Raji (cell line): ENCODE results near the gene RFTN1.

Experiments
- POLR2A ChIP-seq: IDR thresholded peaks from 2 replicates; pipeline ENCODE4 v1.6.1; 2011; ENCODE audit warnings: low read depth, low read length, control low read depth; ENCODE audit not compliant: insufficient read depth

The RFTN1 gene

DNA sequence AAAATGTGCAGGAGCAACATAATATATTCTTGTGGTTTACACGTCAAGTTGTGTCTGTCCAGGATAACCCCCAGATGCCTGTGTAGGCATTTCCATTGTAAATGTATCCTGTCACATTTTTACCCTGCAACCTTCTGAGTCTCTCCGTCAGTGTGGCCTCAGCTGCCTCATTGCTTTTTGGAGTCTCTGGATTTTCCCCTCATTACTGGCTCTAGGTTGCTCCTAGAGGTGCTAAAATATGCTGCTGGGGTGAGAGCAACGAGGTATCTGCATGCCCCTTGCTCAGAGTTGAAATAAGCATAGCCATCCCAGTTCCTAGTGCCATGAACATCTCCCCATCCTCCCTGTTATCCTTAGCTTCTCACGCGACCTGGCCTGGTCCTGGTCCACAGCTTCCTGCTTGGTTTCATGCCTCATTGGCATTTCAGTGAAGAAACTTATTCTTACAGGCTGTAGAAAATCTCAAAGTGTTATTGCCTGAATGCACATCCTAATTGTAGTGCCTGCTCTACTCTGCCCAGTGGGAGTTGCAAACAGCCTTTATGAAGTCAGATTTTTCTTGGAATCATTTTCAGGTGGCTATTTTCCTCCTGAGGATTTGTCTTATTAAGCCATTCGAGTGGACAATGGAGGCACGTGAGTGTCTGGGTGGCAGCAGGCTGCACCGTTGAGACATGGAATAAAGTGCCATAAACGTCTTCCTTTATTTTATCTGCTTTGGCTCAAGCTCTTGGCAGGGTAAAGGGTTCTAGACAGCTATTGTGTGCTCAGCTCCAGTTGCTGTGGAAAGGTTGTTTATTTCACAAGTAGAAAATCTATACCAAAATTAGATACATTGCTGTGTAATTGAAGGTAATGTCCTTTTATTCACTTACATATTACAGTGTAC, 215.3 kb downstream of the RFTN1 start:
- TF ChIP-seq POLR2A: no peak

DNA sequence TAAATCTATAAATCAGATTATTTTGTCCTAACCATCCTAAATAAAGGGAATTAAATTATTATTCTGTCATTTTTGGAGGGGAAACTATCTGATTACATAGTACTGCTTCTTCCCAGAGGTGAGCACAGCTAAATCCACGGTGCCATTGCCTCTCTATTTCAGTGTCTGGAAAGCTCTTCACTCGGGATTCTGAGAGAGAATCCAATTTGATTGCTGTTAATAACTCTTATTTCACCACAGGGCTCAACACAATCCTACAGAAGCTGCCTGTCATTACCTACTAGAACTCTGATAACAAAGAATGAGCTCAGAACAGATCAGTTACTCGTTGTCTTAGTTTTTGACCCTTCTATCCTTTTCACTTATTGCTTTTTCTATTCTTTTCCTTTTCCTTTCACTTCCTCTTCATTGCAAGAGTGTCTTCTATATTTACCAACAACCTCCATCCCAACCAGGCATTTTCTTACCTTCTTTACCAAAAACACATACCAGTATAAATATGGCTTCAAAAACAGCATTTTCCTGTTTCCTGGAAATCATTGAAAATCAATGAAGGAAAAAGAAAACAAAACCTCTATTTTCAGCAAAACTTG, 218.1 kb downstream of the RFTN1 start:
- TF ChIP-seq POLR2A: no peak

- TF ChIP-seq POLR2A: no peak
These were observed 218.7 kb downstream of the RFTN1 start for GRCh38 chr3:16294844-16295243.

DNA sequence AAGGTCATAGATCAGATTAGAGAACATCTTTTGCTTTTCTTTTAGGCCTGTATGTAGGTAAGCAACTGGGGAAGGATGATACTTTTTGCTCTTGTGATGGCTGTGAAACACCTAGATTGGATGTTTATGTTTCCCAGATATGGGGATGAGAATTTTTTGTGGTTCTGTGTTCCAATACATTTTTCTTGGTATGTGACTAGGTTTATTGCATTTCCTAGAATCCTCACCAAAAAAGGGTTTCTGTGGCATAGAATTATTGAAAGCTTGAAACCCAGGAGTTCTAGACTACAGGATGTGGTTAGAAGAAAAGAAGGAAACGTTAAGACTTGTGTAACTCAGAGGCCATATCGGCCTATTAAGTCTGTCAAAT, 222.7 kb downstream of the RFTN1 start:
- no peak for TF ChIP-seq POLR2A

- no peak for TF ChIP-seq POLR2A
These were observed 223.3 kb downstream of the RFTN1 start for GRCh38 chr3:16290007-16290826.

DNA sequence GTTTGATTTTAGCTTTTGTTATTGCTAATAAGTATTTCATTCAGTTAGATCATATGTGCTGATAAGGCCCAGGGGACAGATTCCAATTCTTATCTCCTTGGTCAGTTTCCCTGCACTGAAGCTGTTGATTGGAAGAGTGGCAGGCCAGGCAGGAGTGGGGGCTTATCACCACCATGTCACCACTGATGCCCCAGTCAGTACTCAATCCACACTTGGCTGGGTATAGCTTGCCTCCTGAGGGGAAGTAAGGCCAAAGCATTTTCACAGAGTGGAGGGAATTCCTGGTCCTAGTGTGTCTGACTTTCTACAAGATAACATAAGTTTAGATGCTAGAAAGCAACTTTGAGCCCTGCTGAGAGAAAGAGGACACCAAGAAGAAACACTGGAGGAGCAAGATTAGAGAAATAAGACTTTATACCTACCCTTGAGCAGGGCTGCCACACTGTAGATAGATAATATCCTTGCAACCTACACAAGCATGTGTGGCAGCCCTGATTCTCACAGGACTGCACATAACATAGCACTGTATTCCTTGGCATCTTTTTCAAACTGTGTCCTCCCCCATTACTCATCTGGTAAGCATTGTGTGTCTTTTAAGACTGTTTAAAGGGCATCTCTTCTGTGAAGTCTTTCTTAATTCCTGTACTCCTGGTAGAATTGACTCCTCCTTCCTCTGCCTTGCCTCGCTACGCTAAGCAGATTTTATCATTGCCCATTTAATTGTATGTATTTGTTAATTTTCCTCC, 224.2 kb downstream of the RFTN1 start:
- TF ChIP-seq POLR2A: no peak

GRCh38 chr3:16288664-16289063, 224.8 kb downstream of the RFTN1 start:
- TF ChIP-seq POLR2A: no peak

DNA sequence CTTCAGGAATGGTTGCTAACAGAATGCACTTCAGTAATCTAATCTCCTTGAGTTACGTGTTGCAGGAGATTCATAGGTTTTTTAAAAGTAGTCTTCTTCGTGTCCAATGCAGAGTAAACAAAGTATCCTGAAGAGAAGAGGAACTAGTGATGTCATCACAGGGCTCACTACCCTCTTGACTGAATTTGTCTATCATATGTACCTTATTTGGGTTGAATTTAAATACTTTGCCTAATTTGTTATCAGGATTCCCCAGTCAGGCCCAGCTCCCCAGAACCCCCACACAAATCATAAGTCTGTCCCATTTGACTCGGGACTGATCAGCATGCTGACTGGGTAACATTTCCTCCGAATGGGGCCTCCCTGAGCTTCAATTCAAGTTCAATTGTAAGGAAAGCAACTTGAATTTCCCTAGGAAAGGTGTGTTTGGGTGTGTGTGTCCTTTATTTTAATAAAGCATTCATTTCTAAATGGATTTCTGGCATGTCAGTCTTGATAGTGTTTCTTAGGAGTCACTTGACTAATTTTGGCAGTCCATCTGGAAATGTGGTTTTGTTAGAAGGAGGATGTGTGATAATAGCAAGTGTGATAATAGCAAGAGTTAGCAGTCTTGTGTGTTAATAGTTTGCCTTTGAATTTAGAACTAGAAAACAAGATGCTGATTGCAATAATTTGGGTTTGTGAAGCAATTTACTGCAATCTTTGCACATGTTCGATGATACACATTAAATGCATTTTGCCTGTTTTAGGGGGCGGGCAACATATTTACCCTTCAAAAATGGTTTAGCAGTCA, 226.6 kb downstream of the RFTN1 start:
- TF ChIP-seq POLR2A: no peak

DNA sequence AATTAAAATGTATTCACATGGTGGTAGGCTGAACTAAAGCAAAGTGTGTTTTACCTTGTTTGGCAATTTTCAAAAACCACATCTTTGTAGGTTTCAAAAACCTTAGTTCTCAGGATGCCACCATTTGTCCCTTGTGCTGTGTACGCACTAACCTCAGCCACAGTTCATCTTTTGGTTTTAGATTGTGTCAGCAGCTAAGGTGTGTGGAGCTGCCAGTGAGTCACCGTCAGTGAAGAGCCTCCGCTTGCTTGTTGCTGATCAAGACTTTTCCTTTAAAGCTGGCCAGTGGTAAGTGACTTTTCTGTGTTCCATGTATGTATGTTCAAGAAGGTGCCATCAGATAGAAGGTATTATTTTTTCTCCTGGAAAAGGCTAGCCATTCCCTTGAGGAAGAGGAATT, 227.3 kb downstream of the RFTN1 start:
- no peak for TF ChIP-seq POLR2A

- TF ChIP-seq POLR2A: no peak
These were observed 228.9 kb downstream of the RFTN1 start for GRCh38 chr3:16284633-16285032.

- no peak for TF ChIP-seq POLR2A
These were observed 232.8 kb downstream of the RFTN1 start for GRCh38 chr3:16280671-16281070.

GRCh38 chr3:16279010-16279801, 234.3 kb downstream of the RFTN1 start:
- no peak for TF ChIP-seq POLR2A

- TF ChIP-seq POLR2A: no peak
These were observed 236.0 kb downstream of the RFTN1 start for GRCh38 chr3:16277471-16277870.

- TF ChIP-seq POLR2A: no peak
These were observed 239.6 kb downstream of the RFTN1 start for GRCh38 chr3:16273867-16274266.

DNA sequence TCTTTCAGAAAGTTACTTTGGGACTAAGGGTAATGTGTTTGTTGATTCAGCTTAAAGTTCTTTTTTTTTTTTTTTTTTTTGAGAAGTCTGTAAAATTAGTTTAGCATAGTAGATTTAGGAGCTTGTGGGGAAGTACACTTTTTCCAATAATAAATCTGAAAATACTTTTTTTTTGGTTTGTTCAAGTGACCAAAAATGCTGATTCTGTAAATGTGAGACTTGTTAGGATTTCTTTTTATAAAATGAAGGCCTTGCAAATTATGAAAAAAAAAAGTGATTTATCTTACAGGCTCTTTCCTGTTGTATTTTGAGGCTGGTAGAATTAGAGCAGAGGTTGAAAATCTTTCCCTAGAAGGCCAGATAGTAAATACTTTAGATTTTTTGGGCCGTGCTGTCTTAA, 240.9 kb downstream of the RFTN1 start:
- no peak for TF ChIP-seq POLR2A
